ENCODE results near the gene SOS2.

SOS2 gene

GRCh38 chr14:50121486-50121885, 109.9 kb downstream of the SOS2 start:
- no peak for TF ChIP-seq CTCF (IDR thresholded peaks at IDR 0.05; ENCODE audit: borderline replicate concordance, insufficient read depth, low read depth, low read length)
- H3K4me3 ChIP-seq (ENCODE audit: low read depth, low read length) = no peak overlapping the region

- H3K4me3 ChIP-seq (ENCODE audit: low read depth, low read length) = no peak overlapping the region
- TF ChIP-seq CTCF (IDR thresholded peaks at IDR 0.05; ENCODE audit: borderline replicate concordance, insufficient read depth, low read depth, low read length) = no peak
Measured at GRCh38 chr14:50117456-50117855, 113.9 kb downstream of the SOS2 start.

GRCh38 chr14:50116966-50117365, 114.4 kb downstream of the SOS2 start:
- no peak for TF ChIP-seq CTCF (IDR thresholded peaks at IDR 0.05; ENCODE audit: borderline replicate concordance, insufficient read depth, low read depth, low read length)
- no peak overlapping the region for H3K4me3 ChIP-seq (ENCODE audit: low read depth, low read length)

GRCh38 chr14:50116181-50116956, 115.0 kb downstream of the SOS2 start, which contains the start of gene VCPKMT:
Gene VCPKMT, minus strand, starts transcription at chr14:50116572. Its CDS starts 20 bp downstream, at chr14:50116552.
- peak within 1 kb of the TSS; percentile 81 for H3K4me3 ChIP-seq (ENCODE audit: low read depth, low read length)
- no peak for TF ChIP-seq CTCF (IDR thresholded peaks at IDR 0.05; ENCODE audit: borderline replicate concordance, insufficient read depth, low read depth, low read length)

GRCh38 chr14:50113381-50114035, 117.9 kb downstream of the SOS2 start:
- TF ChIP-seq CTCF (IDR thresholded peaks at IDR 0.05; ENCODE audit: borderline replicate concordance, insufficient read depth, low read depth, low read length) = no peak
- H3K4me3 ChIP-seq (ENCODE audit: low read depth, low read length) = no peak overlapping the region

GRCh38 chr14:50110323-50111037, 120.9 kb downstream of the SOS2 start:
- H3K4me3 ChIP-seq (ENCODE audit: low read depth, low read length) = no peak overlapping the region

More at GRCh38 chr14:50110323-50111037, 120.9 kb downstream of the SOS2 start:
- no peak for TF ChIP-seq CTCF (IDR thresholded peaks at IDR 0.05; ENCODE audit: borderline replicate concordance, insufficient read depth, low read depth, low read length)
